CD4-positive, CD25-positive, alpha-beta regulatory T cell (primary cell): ENCODE measurements around the gene MYMK. TPM values are rescaled to one million over a fixed set of nuclear protein-coding genes. Genes with fewer than 3 reads are reported as not detected.

Source experiments
- ATAC-seq, 2 donors: fragments of 150-1000 bp; cut with Tn5 transposase; one replicate each; pipeline ENCODE4 v1.10.0; 2021; ENCODE audit warnings: low read depth in 2 of 2, moderate number of reproducible peaks in 2 of 2, moderate library complexity in 1 of 2
- DNase-seq, 3 donors: peaks; one replicate each; pipeline versions ENCODE4 v3.0.0 to v3.0.0-alpha.2; 2012 to 2022; ENCODE audit warnings: mixed read lengths in 1 of 3
- H3K27ac ChIP-seq: one replicate; pipeline ENCODE4 v1.7.0; 2013; ENCODE audit warnings: mild to moderate bottlenecking, low read length; ENCODE audit not compliant: insufficient read depth, poor library complexity, severe bottlenecking
- H3K27me3 ChIP-seq: one replicate; pipeline ENCODE4 v1.7.0; 2013; ENCODE audit warnings: low read length; ENCODE audit not compliant: control insufficient read depth, insufficient read depth
- H3K36me3 ChIP-seq: one replicate; pipeline ENCODE4 v1.7.0; 2013; ENCODE audit warnings: mild to moderate bottlenecking, low read length, moderate library complexity; ENCODE audit not compliant: control insufficient read depth, insufficient read depth
- H3K4me1 ChIP-seq: 2 replicates; pipeline ENCODE4 v1.7.0; 2013; ENCODE audit warnings: mild to moderate bottlenecking, low read length; ENCODE audit not compliant: insufficient read depth, control insufficient read depth, poor library complexity, severe bottlenecking
- H3K4me3 ChIP-seq: one replicate; pipeline ENCODE4 v1.7.0; 2013; ENCODE audit warnings: low read depth, mild to moderate bottlenecking, low read length, moderate library complexity
- H3K9me3 ChIP-seq, 2 experiments: 1 replicate in 1 of 2; 2 replicates in 1 of 2; pipeline ENCODE4 v1.7.0; 2013; ENCODE audit warnings: low read length in 2 of 2, mild to moderate bottlenecking in 1 of 2, moderate library complexity in 1 of 2; ENCODE audit not compliant: control insufficient read depth in 2 of 2
- H3K27ac Mint-ChIP-seq, 3 donors: one replicate each; pipeline ENCODE4 v1.8.0; 2020 to 2022; ENCODE audit warnings: mild to moderate bottlenecking in 3 of 3, mixed read lengths in 3 of 3, moderate library complexity in 2 of 3
- H3K27me3 Mint-ChIP-seq: one replicate; pipeline ENCODE4 v1.8.0; 2022; ENCODE audit warnings: mild to moderate bottlenecking, mixed read lengths
- H3K36me3 Mint-ChIP-seq: one replicate; pipeline ENCODE4 v1.8.0; 2020; ENCODE audit warnings: mixed read lengths
- H3K4me1 Mint-ChIP-seq, 4 donors: one replicate each; pipeline ENCODE4 v1.8.0; 2020 to 2022; ENCODE audit warnings: mixed read lengths in 4 of 4, mild to moderate bottlenecking in 1 of 4
- H3K4me3 Mint-ChIP-seq, 4 donors: one replicate each; pipeline ENCODE4 v1.8.0; 2020 to 2022; ENCODE audit warnings: mild to moderate bottlenecking in 4 of 4, mixed read lengths in 4 of 4, moderate library complexity in 3 of 4
- H3K9me3 Mint-ChIP-seq, 7 donors: one replicate each; pipeline ENCODE4 v1.8.0; 2020 to 2022; ENCODE audit warnings: mixed read lengths in 7 of 7, mild to moderate bottlenecking in 3 of 7, moderate library complexity in 2 of 7
- polyA plus RNA-seq, 4 donors: library from polyadenylated mRNA; unstranded; fragments of 300-500 nt; fragmentation: Illumina TruSeq; gene quantifications; one replicate each; pipeline ENCODE4 v1.2.3, GENCODE V29; 2021
- total RNA-seq: library from RNA; stranded (reverse); gene quantifications from one replicate; pipeline ENCODE4 v1.2.3, GENCODE V29; 2022

Gene MYMK
- total and polyA plus RNA-seq, 5 donors from 2014 or later = not detected

DNA sequence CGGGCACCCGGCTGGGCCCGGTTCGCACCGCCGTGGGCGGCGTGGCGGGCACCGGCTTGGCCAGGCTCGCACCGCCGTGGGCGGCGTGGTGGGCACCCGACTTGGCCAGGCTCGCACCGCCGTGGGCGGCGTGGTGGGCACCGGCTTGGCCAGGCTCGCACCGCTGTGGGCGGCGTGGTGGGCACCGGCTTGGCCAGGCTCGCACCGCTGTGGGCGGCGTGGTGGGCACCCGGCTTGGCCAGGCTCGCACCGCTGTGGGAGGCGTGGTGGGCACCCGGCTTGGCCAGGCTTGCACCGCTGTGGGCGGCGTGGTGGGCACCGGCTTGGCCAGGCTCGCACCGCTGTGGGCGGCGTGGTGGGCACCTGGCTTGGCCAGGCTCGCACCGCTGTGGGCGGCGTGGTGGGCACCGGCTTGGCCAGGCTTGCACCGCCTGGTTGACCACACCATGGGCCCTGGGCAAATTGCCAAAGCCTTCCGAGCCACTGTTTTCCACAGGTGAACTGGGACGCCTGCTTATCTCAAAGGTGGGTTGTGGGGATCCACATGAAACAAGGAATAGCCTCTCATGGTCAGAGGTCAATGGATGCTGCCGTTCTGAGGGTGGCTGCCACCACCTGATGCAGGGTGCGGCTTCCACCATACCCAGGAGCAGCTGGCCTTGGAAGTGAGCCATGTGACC, 38.0 kb upstream of the MYMK start:
- Mint-ChIP-seq H3K4me1 (peaks cover 0 to 15% (median 2%) of the 10 kb centered on the region in 4 donors), H3K36me3 (no peaks in the 10 kb centered on the region), H3K4me3 (no peak overlapping the region), H3K27me3 (peaks cover 5% of the 10 kb centered on the region), H3K9me3 (no peaks in the 10 kb centered on the region), H3K27ac (no peak overlapping the region)
- peaks cover 3% of the 10 kb centered on the region for H3K4me1 ChIP-seq
- H3K36me3 ChIP-seq = no peaks in the 10 kb centered on the region
- H3K27me3 ChIP-seq = no peaks in the 10 kb centered on the region
- no peaks in the 10 kb centered on the region for H3K9me3 ChIP-seq
- DNase-seq (no peak), ATAC-seq (no peak)
- H3K4me3 ChIP-seq = no peak overlapping the region
- H3K27ac ChIP-seq = no peak overlapping the region

DNA sequence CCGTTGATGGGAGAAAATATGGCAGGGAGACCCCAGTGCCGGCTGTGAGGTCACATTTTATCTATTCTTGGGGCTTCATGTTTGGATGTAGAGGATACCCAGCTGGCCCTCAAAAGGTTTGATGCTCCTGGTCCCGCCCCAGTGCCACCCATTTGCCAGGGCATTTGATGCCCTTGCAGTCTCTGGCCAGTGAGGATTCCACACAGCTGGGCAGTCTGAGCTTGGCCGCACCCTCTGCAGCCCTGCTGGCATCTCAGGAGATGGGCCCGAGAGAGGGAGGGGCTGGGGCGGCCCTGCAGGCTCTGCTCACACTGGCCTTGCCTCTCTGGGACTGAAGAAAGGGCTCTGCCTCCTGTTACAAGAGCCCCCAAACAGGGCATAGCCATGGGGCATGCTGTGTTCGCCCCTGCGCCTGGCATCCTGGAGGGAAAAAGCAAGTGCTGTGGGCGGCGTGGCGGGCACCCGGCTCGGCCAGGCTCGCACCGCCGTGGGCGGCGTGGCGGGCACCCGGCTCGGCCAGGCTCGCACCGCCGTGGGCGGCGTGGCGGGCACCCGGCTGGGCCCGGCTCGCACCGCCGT, 37.3 kb upstream of the MYMK start:
- H3K9me3 ChIP-seq = no peaks in the 10 kb centered on the region
- DNase-seq (no peak), ATAC-seq (no peak)
- H3K27me3 ChIP-seq = no peaks in the 10 kb centered on the region
- H3K27ac ChIP-seq = no peak overlapping the region
- no peaks in the 10 kb centered on the region for H3K36me3 ChIP-seq
- H3K27ac Mint-ChIP-seq = no peak overlapping the region
- peaks cover 0 to 15% (median 2%) of the 10 kb centered on the region in 4 donors for H3K4me1 Mint-ChIP-seq
- no peaks in the 10 kb centered on the region for H3K36me3 Mint-ChIP-seq
- no peaks in the 10 kb centered on the region for H3K9me3 Mint-ChIP-seq
- H3K4me3 ChIP-seq = no peak overlapping the region
- no peak overlapping the region for H3K4me3 Mint-ChIP-seq
- H3K27me3 Mint-ChIP-seq = peaks cover 5% of the 10 kb centered on the region
- peaks cover 3% of the 10 kb centered on the region for H3K4me1 ChIP-seq

DNA sequence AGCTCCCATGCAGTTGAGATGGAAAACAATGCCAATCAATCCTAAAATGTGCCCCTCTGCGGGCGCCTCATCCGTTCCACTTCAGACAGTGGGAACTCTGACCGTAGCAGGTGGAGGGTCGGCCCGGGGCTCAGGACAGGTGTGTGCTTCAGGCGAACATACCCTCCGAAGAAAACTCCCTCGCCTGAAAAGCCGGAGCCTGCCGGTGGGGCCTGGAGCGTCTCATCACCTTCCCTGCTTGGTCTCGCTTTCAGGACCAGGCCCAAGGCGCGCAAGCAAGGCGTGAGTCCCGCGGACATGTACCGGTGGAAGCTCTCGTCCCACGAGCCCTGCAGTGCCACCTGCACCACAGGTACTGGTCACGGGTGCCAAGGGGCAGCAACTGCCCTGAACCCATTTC, 36.2 kb upstream of the MYMK start:
- no peaks in the 10 kb centered on the region for H3K36me3 ChIP-seq
- no peak overlapping the region for H3K4me3 ChIP-seq
- Mint-ChIP-seq H3K36me3 (no peaks in the 10 kb centered on the region), H3K4me3 (no peak overlapping the region), H3K27me3 (peaks cover 5% of the 10 kb centered on the region), H3K4me1 (peaks cover 0 to 15% (median 2%) of the 10 kb centered on the region in 4 donors), H3K27ac (no peak overlapping the region), H3K9me3 (no peaks in the 10 kb centered on the region)
- H3K4me1 ChIP-seq = peaks cover 3% of the 10 kb centered on the region
- no peaks in the 10 kb centered on the region for H3K9me3 ChIP-seq
- H3K27me3 ChIP-seq = no peaks in the 10 kb centered on the region
- no peak overlapping the region for H3K27ac ChIP-seq
- no peak for DNase-seq
- no peak for ATAC-seq

DNA sequence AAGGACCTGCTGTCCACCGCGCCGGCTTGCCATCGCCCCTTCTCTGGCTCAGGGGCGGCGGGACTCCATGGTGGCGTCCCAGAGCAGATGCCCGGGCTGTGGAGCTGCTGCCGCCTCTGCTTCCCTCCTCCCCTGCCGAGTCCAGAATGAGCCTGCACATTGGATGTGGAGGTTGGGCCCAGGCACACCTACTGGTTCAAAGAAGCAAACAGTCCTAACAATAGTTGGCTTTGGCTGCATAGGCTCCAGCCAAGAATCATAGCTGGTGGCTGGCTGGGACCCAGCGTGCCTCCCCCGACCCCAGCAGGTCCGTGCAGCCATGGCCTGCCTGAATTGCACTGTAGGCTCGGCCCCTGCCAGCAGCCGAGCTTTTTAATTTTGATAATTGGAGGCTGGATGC, 35.6 kb upstream of the MYMK start:
- Histone ChIP-seq H3K4me3 (no peak overlapping the region), H3K27ac (no peak overlapping the region), H3K36me3 (no peaks in the 10 kb centered on the region), H3K27me3 (no peaks in the 10 kb centered on the region), H3K4me1 (peaks cover 3% of the 10 kb centered on the region), H3K9me3 (no peaks in the 10 kb centered on the region)
- DNase-seq = no peak
- Mint-ChIP-seq H3K4me3 (no peak overlapping the region), H3K9me3 (no peaks in the 10 kb centered on the region), H3K27ac (peak overlapping the region in 2 of 3 donors; percentile 26 to 36), H3K36me3 (no peaks in the 10 kb centered on the region), H3K4me1 (peaks cover 0 to 15% (median 2%) of the 10 kb centered on the region in 4 donors), H3K27me3 (peaks cover 5% of the 10 kb centered on the region)
- no peak for ATAC-seq

DNA sequence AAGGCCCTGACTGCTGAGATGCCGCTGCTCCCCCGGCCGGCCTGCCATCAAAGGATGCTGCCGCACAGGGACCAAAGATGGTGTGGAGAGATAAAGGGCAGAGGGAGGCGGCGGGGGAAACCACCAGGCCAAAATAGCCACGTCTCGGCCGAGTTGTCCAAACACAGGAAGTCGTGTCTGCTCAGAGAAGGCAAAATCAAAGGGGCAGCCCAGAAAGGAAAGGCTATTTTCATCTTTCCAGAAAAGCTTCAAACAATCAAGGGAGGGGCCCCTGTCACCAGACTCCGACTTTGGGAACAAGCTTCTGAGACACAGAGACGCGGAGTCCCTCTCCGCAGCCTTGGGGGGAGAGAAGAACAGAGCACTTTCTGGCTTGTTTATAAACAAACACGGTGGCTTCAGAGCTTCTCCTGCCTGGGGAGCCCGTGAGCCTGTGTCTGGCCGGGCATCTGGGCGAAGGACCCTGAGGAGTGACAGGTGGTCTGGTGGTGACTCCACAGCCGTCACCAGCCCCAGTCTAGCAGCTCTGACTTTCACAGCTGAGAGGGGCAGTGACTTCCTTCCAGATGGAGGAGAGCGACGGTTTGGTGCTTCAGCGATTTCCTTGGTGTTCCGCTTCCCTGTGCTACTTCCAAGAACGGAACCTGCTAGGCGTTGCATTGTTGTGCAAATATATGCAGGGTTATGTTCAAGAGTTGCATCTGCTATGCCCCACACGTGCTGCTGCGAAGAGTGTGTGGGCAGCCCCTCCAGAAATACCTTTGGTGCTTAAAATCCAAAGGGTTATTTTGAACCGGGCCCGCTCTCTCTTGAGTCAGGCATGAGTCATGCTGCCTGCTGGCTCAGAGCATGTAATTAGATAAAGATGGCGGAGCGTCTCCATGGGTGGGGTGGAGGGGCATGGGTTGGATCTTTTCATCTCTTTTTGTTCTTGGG, 33.7 kb upstream of the MYMK start:
- Mint-ChIP-seq H3K27ac (peak overlapping the region in 1 of 3 donors; percentile 15), H3K4me3 (no peak overlapping the region), H3K9me3 (peaks cover 0 to 1% (median 0%) of the 10 kb centered on the region in 7 donors), H3K36me3 (no peaks in the 10 kb centered on the region), H3K27me3 (peaks cover 5% of the 10 kb centered on the region), H3K4me1 (peaks cover 0 to 13% (median under 1%) of the 10 kb centered on the region in 4 donors)
- no peaks in the 10 kb centered on the region for H3K27me3 ChIP-seq
- H3K36me3 ChIP-seq = no peaks in the 10 kb centered on the region
- DNase-seq (no peak), ATAC-seq (peak; percentile 19 to 38)
- H3K27ac ChIP-seq = no peak overlapping the region
- H3K9me3 ChIP-seq = no peaks in the 10 kb centered on the region
- no peak overlapping the region for H3K4me3 ChIP-seq
- H3K4me1 ChIP-seq = peaks cover 3% of the 10 kb centered on the region

DNA sequence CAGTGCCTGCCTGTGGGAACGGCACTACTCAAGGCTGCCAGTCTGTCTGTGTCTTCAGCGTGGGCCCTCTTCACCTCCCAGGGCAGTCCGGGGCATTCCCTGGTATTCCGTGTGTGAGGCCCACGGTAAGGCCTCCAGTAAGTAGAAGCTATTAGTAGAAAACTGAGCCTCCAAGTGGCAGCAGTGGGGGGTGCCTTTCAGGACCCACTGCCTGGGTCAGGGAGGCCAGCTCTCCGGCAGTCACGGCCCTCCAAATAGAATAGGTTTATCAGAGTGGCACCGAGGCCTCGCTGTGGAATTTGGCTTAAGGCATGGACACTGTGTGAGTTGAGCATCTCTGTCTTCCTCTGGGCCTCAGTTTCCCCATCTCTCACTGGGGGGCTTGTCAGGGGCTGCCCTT, 32.8 kb upstream of the MYMK start:
- Mint-ChIP-seq H3K36me3 (no peaks in the 10 kb centered on the region), H3K27me3 (peaks cover 5% of the 10 kb centered on the region), H3K4me3 (no peak overlapping the region), H3K27ac (no peak overlapping the region), H3K4me1 (peaks cover 0 to 8% (median 0%) of the 10 kb centered on the region in 4 donors), H3K9me3 (peaks cover 0 to 1% (median 0%) of the 10 kb centered on the region in 7 donors)
- H3K36me3 ChIP-seq = no peaks in the 10 kb centered on the region
- H3K4me1 ChIP-seq = no peaks in the 10 kb centered on the region
- H3K27me3 ChIP-seq = no peaks in the 10 kb centered on the region
- no peaks in the 10 kb centered on the region for H3K9me3 ChIP-seq
- DNase-seq (no peak), ATAC-seq (no peak)
- H3K27ac ChIP-seq = no peak overlapping the region
- H3K4me3 ChIP-seq = no peak overlapping the region

DNA sequence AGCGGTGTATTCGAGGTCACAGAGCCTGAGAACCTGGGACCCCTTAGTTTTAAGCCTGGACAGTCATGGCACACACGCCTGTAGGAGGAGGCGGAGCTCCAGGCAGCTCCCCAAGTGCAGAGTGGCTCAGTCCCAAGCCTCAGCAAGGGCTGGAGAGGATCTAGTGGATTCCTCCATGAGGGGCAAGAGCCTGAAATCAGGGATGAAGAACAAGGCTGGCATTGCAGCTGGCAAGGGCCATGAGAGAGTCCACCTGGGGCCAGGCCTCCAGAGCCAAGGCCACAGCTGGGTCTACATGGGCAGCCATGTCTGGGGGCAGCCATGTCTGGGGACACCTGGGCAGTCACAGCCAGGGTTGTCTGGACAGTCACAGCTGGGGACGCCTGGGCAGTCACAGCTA, 31.6 kb upstream of the MYMK start:
- H3K27me3 Mint-ChIP-seq = peaks cover 5% of the 10 kb centered on the region
- H3K36me3 ChIP-seq = no peaks in the 10 kb centered on the region
- no peak overlapping the region for H3K27ac Mint-ChIP-seq
- no peaks in the 10 kb centered on the region for H3K9me3 ChIP-seq
- peaks cover 0 to 1% (median 0%) of the 10 kb centered on the region in 7 donors for H3K9me3 Mint-ChIP-seq
- H3K27me3 ChIP-seq = no peaks in the 10 kb centered on the region
- H3K4me1 ChIP-seq = no peaks in the 10 kb centered on the region
- ATAC-seq (no peak), DNase-seq (no peak)
- no peak overlapping the region for H3K4me3 Mint-ChIP-seq
- no peak overlapping the region for H3K4me3 ChIP-seq
- no peaks in the 10 kb centered on the region for H3K36me3 Mint-ChIP-seq
- no peak overlapping the region for H3K27ac ChIP-seq
- H3K4me1 Mint-ChIP-seq = peaks cover 0 to 8% (median 0%) of the 10 kb centered on the region in 4 donors
